ENCODE measurements around the gene EPB41L5.
A peak's percentile ranks its signal among the peaks of the same experiment; 100 is the strongest.
"Not testable (repeated sequence)": the region's sequence is repeated elsewhere in the genome, so short reads cannot be mapped to it uniquely, and the experiment has no call there.

Gene EPB41L5

DNA sequence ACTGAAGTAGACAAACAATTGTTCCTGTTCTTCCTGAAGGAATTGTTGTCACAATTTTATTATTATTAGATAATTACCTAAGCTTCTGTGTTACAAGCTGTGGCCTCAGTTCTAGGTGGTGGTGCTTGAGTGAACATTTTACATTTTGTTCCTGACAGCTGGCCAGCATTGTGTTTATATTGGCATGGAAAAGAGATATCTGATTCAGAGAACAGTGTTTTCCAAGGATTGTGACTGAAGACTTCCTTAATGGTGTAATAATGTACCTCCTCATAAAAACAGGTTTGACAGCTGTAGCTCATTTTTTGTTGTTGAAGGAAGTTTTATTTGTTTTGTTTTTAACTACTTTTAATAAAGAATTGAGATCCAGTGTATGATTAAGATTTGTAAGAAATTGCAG, 95.2 kb downstream of the EPB41L5 start:
- DNase-seq (ENCODE audit: low spot score in 2 of 2) = no peak

DNA sequence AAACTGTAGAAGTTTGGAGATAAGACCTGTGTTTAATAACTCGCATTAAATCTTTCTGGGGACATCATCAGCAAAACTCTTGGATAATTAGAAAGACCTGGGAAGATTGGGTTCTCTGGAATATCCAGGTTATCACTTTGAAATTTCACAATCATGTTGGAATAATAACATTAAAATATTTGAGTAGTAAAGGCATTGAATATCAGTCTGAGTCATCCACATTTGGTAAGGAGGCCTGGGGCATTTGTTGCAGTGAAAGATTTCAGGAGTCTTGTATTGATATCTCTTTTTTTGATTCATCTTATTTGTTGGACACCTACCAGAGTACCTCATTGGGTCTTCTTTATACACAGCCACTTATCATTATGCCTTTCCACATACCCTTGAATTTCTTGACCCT, 95.9 kb downstream of the EPB41L5 start:
- Mint-ChIP-seq H3K4me3 (no peak overlapping the region), H3K4me1 (peaks cover 18% of the 10 kb centered on the region), H3K9me3 (peaks cover 5% of the 10 kb centered on the region), H3K27ac (no peak overlapping the region), H3K36me3 (no peaks in the 10 kb centered on the region)
- no peak for DNase-seq (ENCODE audit: low spot score in 2 of 2)
- ATAC-seq = no peak

More for the DNA sequence above, 95.2 kb downstream of the EPB41L5 start:
- ATAC-seq = no peak
- H3K27ac Mint-ChIP-seq = no peak overlapping the region
- H3K4me1 Mint-ChIP-seq = peaks cover 18% of the 10 kb centered on the region
- H3K36me3 Mint-ChIP-seq = no peaks in the 10 kb centered on the region
- H3K4me3 Mint-ChIP-seq = no peak overlapping the region
- peaks cover 5% of the 10 kb centered on the region for H3K9me3 Mint-ChIP-seq

DNA sequence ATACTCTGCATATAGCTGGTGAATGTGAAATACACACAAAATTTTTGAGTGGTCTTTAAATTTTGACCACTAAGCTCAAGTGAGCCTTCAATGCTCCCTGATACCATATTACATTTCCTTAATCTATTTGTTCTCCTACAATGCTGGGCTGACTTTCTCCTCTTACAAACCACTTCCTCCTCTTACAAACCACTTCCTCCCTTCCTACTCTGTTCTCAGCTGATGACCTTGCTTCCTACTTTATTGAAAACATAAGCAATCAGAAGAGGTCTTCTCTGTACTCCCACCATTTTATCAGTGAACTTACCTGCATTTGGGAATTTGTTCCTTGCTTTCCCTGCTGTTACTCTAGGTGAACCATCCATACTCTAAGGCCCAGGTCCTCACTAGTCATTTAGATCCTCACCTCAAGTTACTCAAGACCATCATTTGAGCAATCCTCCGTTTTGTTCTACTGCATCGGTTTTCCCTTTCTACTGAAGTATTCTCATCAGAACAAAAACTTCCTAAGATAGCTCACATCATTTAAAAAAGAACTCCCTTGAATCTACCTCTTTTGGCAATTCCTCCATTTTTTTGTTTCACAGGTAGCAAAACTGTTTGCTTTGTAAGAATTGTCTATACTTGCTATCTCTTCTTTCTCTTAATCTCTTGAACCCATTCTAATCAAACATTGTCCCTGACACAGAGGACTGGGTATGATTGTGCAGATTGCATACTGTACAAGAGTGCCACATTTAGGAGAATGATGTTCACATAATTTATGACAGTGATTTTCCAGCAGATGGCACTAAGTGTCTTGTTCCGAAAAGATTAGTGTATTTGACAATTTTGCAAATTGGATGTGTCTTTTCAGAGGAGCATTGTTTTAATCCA, 96.5 kb downstream of the EPB41L5 start:
- Mint-ChIP-seq H3K9me3 (peaks cover 5% of the 10 kb centered on the region), H3K4me1 (peaks cover 18% of the 10 kb centered on the region), H3K36me3 (no peaks in the 10 kb centered on the region), H3K4me3 (peak overlapping the region; percentile 0), H3K27ac (peak overlapping the region; percentile 3)
- DNase-seq (ENCODE audit: low spot score in 2 of 2) (no peak), ATAC-seq (peak; percentile 69)

DNA sequence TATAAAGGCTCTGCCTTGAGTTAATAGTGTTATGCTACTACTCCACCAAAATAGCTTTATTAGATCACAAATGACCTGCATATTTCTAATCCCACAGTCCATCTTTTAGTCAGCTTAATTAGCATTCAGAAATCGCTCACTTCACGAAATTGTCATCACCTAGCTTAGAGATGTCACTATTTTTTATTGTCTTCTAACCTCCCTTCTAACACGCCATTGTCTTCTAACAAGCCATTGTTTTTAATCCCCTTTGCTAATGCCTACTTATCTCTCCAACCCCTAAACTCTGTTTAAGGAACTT, 97.1 kb downstream of the EPB41L5 start:
- Mint-ChIP-seq H3K27ac (no peak overlapping the region), H3K36me3 (no peaks in the 10 kb centered on the region), H3K9me3 (peaks cover 5% of the 10 kb centered on the region), H3K4me3 (no peak overlapping the region), H3K4me1 (peaks cover 18% of the 10 kb centered on the region)
- ATAC-seq (no peak), DNase-seq (ENCODE audit: low spot score in 2 of 2) (no peak)

DNA sequence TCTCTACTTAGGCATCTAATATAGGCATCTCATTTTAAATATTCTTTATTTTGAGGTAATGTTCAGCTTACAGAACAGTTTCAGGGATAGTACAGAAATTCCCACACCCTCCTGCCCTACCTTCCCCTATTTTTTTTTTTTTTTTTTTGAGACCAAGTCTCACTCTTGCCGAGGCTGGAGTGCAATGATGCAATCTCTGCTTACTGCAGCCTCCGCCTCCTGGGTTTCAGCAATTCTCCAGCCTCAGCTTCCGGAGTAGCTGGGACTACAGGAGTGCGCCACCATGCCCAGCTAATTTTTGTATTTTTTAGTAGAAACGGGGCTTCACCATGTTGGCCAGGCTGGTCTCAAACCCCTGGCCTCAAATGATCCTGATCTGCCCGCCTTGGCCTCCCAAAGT, 97.6 kb downstream of the EPB41L5 start:
- Mint-ChIP-seq H3K9me3 (peaks cover 5% of the 10 kb centered on the region), H3K4me3 (no peak overlapping the region), H3K27ac (no peak overlapping the region), H3K36me3 (no peaks in the 10 kb centered on the region), H3K4me1 (peaks cover 18% of the 10 kb centered on the region)
- ATAC-seq (no peak), DNase-seq (ENCODE audit: low spot score in 2 of 2) (no peak)

DNA sequence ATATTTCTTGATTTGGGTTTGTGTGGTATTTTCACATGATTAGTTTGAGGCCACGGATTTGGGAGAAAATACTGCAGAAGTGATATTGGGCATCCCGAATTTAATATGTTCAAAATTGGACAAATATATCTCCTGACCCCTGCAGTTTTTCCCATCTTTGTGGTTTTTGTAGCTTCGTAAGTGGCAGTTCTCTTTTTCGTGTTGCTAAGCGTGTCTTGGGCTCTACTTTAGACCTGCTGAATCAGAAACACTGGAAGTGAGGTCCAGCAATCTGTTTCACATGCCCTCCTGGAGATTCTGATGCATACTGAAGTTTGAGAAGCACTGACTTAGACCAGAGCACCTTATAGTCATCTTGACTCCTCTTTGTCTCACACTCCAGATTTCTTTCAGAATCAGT, 98.3 kb downstream of the EPB41L5 start:
- peaks cover 18% of the 10 kb centered on the region for H3K4me1 Mint-ChIP-seq
- H3K9me3 Mint-ChIP-seq = peaks cover 5% of the 10 kb centered on the region
- H3K4me3 Mint-ChIP-seq = no peak overlapping the region
- H3K27ac Mint-ChIP-seq = no peak overlapping the region
- ATAC-seq (no peak), DNase-seq (ENCODE audit: low spot score in 2 of 2) (no peak)
- H3K36me3 Mint-ChIP-seq = no peaks in the 10 kb centered on the region

DNA sequence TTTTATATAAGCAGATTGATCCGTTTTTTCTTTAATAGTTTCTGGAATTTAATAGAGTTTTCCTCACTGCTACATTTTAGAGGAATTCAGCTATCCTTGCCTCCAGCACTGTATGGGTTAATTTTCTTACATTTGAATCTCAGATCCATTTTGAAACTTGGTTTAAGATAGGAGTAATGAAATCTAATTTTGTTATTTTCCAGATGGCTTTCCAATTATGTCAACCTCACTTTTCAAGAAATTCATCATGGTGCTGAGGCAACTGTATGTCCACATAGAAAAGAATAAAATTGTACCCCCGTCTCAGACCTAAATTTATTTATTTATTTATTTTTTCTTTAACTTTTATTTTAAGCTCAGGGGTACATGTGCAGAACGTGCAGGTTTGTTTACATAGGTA, 105.1 kb downstream of the EPB41L5 start:
- ATAC-seq = no peak
- Mint-ChIP-seq H3K27ac (no peak overlapping the region), H3K4me3 (no peak overlapping the region)

DNA sequence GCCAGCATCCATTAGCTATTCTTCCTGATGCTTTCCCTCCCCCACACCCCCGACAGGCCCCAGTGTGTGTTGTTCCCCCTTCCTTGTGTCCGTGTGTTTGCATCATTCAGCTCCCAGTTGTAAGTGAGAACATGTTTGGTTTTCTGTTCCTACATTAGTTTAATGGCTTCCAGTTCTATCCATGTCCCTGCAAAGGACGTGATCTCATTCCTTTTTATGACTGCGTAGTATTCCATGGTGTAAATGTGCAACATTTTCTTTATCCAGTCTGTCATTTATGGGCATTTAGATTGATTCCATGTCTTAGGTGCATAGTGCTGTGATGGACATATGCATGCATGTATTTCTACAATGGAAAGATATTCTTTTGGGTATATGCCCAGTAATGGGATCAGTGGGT, 105.6 kb downstream of the EPB41L5 start:
- Mint-ChIP-seq H3K9me3 (no peaks in the 10 kb centered on the region), H3K27ac (no peak overlapping the region), H3K4me3 (no peak overlapping the region), H3K36me3 (no peaks in the 10 kb centered on the region), H3K4me1 (no peaks in the 10 kb centered on the region)
- DNase-seq (ENCODE audit: low spot score in 2 of 2) (no peak), ATAC-seq (no peak)

More for the DNA sequence above, 105.1 kb downstream of the EPB41L5 start:
- H3K4me1 Mint-ChIP-seq = no peaks in the 10 kb centered on the region
- H3K36me3 Mint-ChIP-seq = no peaks in the 10 kb centered on the region
- no peak for DNase-seq (ENCODE audit: low spot score in 2 of 2)
- H3K9me3 Mint-ChIP-seq = no peaks in the 10 kb centered on the region

DNA sequence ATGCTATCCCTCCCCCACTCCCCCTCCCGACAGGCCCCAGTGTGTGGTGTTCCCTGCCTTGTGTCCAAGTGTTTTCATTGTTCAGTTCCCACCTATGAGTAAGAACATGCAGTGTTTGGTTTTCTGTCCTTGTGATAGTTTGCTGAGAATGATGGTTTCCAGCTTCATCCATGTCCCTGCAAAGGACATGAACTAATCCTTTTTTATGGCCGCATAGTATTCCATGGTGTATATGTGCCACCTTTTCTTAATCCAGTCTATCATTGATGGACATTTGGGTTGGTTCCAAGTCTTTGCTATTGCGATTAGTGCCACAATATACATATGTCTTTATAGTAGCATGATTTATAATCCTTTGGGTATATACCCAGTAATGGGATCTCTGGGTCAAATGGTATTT, 108.5 kb downstream of the EPB41L5 start:
- not testable (repeated sequence) for H3K9me3 Mint-ChIP-seq; H3K36me3 Mint-ChIP-seq; ATAC-seq; H3K4me1 Mint-ChIP-seq; H3K27ac Mint-ChIP-seq; H3K4me3 Mint-ChIP-seq; DNase-seq (ENCODE audit: low spot score in 2 of 2)

DNA sequence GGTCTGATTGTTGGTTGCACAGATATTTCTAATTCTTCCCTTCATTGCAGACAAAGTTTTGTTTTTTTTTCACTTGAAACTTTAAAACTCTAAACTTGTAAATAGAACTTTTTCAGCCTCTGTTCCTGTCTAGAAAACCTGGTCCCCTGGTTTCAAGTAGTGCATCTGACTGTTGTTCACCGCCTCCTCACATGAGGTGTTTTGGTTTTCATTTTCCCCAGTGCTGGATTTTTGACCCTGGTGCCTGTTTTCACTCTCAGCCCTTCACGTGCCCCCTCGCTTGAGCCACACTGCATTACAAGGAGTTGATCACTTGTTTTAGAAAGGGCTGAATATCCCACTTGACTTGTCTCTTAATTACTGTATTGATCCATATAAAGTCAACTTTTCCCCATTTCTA, 110.2 kb downstream of the EPB41L5 start:
- H3K27ac Mint-ChIP-seq = no peak overlapping the region
- H3K4me1 Mint-ChIP-seq = no peaks in the 10 kb centered on the region
- H3K9me3 Mint-ChIP-seq = no peaks in the 10 kb centered on the region
- ATAC-seq = no peak
- no peak for DNase-seq (ENCODE audit: low spot score in 2 of 2)
- no peak overlapping the region for H3K4me3 Mint-ChIP-seq
- H3K36me3 Mint-ChIP-seq = no peaks in the 10 kb centered on the region

DNA sequence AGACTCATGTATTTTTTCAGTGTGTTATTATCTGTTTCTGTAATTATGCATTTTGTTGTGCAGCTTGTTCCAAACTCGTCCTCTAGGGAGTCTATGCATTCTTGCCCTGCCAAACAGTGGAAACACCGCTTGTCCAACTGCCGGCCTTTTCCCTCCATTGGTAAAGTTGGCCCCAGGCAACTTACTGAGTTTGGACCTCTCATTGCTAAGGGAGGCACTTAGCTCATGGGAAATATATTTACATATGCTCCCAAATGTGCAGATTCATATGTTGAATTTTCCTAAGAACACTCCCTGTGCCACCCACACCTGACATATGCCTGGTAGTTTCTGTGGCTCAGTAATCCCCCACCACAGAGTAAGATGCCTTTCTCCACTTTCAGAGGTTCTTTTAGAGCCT, 112.3 kb downstream of the EPB41L5 start:
- no peaks in the 10 kb centered on the region for H3K9me3 Mint-ChIP-seq
- ATAC-seq (no peak), DNase-seq (ENCODE audit: low spot score in 2 of 2) (no peak)
- no peak overlapping the region for H3K4me3 Mint-ChIP-seq
- H3K36me3 Mint-ChIP-seq = no peaks in the 10 kb centered on the region
- no peaks in the 10 kb centered on the region for H3K4me1 Mint-ChIP-seq
- H3K27ac Mint-ChIP-seq = no peak overlapping the region

DNA sequence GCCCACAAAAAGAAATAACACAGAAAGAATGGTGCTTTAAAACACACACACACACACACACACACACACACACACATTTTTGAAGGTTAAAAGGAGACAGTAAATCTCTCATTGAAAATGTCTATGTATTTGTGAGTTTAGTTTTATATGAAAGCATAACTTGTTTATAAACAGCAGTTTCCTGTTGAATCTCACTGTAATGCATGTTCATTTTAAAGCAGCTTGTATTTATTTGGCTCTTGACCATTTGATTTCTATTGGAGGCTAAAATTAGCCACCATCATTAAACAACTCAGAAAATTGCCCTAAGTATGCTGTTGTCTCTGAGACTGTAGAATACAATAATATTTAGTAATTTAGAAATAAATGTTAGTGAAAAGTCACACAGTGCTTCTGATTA, 115.3 kb downstream of the EPB41L5 start:
- no peaks in the 10 kb centered on the region for H3K9me3 Mint-ChIP-seq
- no peak overlapping the region for H3K27ac Mint-ChIP-seq
- no peaks in the 10 kb centered on the region for H3K36me3 Mint-ChIP-seq
- DNase-seq (ENCODE audit: low spot score in 2 of 2) (no peak), ATAC-seq (no peak)
- no peaks in the 10 kb centered on the region for H3K4me1 Mint-ChIP-seq
- H3K4me3 Mint-ChIP-seq = no peak overlapping the region

DNA sequence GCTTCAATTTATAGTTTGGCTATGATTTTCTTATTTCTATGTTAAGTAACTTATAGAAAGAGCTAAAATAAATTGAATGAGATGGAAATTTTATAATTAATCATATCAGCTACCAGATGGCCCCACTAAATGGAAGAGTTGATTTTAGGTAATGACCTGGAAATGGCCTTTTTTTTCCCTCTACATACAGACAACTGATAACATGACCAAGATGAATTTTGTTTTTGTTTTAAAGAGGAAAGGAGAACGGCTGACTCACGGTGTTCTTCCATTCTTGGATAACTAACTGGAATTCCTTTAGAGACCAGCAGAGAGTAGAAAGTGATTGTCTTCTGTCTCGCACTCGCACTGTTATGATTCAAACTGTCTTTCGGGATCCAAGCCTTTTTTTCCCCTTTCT, 119.3 kb downstream of the EPB41L5 start:
- Mint-ChIP-seq H3K9me3 (peaks cover 8% of the 10 kb centered on the region), H3K4me3 (no peak overlapping the region), H3K4me1 (no peaks in the 10 kb centered on the region), H3K27ac (no peak overlapping the region), H3K36me3 (no peaks in the 10 kb centered on the region)
- ATAC-seq = no peak
- DNase-seq (ENCODE audit: low spot score in 2 of 2) = no peak

DNA sequence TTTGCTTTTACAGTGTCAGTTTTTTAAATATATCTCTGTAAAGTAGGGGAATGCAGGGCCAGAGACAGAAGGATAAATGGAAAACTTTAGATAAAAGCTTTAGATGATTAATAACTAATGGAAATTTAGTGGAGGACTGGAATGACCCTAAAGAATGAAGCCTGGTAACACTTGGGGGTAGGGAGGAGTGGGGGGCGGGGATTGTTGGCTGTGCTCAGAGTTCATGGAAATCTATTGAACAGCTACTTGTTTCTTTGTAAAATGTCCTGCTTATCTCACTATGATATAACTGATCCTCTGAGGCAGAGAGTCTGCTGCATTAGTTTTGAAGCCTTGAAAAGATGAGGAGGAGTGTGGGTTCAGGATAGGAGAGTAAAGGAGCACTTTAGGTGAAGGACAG, 119.8 kb downstream of the EPB41L5 start:
- Mint-ChIP-seq H3K4me1 (no peaks in the 10 kb centered on the region), H3K36me3 (no peaks in the 10 kb centered on the region), H3K4me3 (no peak overlapping the region), H3K27ac (no peak overlapping the region), H3K9me3 (peaks cover 8% of the 10 kb centered on the region)
- DNase-seq (ENCODE audit: low spot score in 2 of 2) = no peak
- ATAC-seq = no peak

DNA sequence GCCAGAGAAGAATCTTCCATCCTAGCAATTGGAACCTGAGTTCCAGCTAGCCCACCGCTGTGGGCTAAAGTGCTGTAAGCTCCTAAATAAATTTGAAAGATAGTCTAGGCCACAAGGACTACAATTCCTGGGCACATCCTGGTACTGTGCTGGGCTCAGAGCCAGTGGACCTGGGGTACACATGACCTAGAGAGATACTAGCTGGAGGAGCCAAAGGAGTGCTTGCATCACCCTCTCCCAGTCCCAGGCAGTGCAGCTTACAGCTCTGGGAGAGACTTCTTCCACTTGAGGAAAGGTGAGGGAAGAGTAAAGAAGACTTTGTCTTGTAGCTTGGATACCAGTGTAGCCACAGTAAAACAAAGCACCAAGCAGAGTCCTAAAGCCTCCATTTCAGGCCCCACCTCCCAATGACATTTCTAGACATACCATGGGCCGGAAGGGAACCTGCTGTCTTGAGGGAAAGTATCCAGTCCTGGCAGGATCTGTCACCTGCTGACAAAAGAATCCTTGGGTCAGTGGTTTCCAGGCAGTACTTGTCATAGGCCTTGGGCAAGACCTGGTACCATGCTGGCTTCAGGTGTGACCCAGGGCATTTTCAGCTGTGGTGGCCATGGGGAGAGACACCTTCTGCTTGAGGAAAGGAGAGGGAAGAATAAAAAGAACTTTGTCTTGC, 120.8 kb downstream of the EPB41L5 start:
- H3K4me3 Mint-ChIP-seq = no peak overlapping the region
- DNase-seq (ENCODE audit: low spot score in 2 of 2) (no peak), ATAC-seq (no peak)
- H3K27ac Mint-ChIP-seq = no peak overlapping the region
- no peaks in the 10 kb centered on the region for H3K4me1 Mint-ChIP-seq
- H3K9me3 Mint-ChIP-seq = peaks cover 8% of the 10 kb centered on the region
- no peaks in the 10 kb centered on the region for H3K36me3 Mint-ChIP-seq

DNA sequence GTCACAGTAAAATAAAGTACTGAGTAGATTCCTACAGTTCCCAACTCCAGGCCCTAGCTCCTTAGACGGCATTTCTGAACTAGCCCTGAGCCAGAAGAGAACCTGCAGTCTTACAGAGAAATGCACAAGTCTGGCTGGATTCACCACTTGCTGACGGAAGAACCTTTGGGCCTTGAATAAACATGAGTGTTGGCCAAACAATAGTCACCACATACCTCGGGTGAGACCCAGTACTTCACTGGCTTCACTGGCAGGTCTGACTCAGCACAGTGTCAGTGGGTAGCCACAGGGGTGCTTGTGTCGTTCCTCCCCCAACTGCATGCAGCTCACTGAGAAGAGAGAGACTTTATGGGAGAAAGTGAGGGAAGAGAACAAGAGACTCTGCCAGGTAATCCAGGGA, 121.4 kb downstream of the EPB41L5 start:
- H3K4me1 Mint-ChIP-seq = no peaks in the 10 kb centered on the region
- H3K4me3 Mint-ChIP-seq = no peak overlapping the region
- peaks cover 8% of the 10 kb centered on the region for H3K9me3 Mint-ChIP-seq
- no peaks in the 10 kb centered on the region for H3K36me3 Mint-ChIP-seq
- no peak overlapping the region for H3K27ac Mint-ChIP-seq
- no peak for ATAC-seq
- DNase-seq (ENCODE audit: low spot score in 2 of 2) = no peak
